Ectodermal cell (in vitro differentiated cells): Measurements from ENCODE around the gene MYNN. TPM values are rescaled to one million over a fixed set of nuclear protein-coding genes. Genes with fewer than 3 reads are reported as not detected.
"Not testable (repeated sequence)": the region's sequence is repeated elsewhere in the genome, so short reads cannot be mapped to it uniquely, and the experiment has no call there.

Experiments
- H3K27ac ChIP-seq: 2 replicates; pipeline ENCODE4 v1.7.0; 2013; ENCODE audit warnings: mild to moderate bottlenecking, low read depth, low read length; ENCODE audit not compliant: insufficient read depth, poor library complexity, severe bottlenecking
- H3K27me3 ChIP-seq: 2 replicates; pipeline ENCODE4 v1.7.0; 2013; ENCODE audit warnings: mild to moderate bottlenecking, low read length; ENCODE audit not compliant: insufficient read depth, control insufficient read depth, poor library complexity, severe bottlenecking
- H3K36me3 ChIP-seq: one replicate; pipeline ENCODE4 v1.7.0; 2013; ENCODE audit warnings: low read length; ENCODE audit not compliant: control insufficient read depth, insufficient read depth
- H3K4me1 ChIP-seq: one replicate; pipeline ENCODE4 v1.7.0; 2013; ENCODE audit warnings: low read length; ENCODE audit not compliant: control insufficient read depth, insufficient read depth
- H3K4me3 ChIP-seq: 2 replicates; pipeline ENCODE4 v1.7.0; 2013; ENCODE audit warnings: low read depth, low read length, control low read depth; ENCODE audit not compliant: insufficient read depth
- H3K9me3 ChIP-seq: 2 replicates; pipeline ENCODE4 v1.7.0; 2013; ENCODE audit warnings: mild to moderate bottlenecking, low read length, moderate library complexity; ENCODE audit not compliant: control insufficient read depth
- WGBS, 2 experiments: methylation state at CpG; one replicate each; pipeline ENCODE4 v1.1.7; 2013; ENCODE audit warnings: missing lambda C conversion rate in 2 of 2; 5-methylcytosine and 5-hydroxymethylcytosine counted together
- polyA plus RNA-seq, 4 experiments: library from polyadenylated mRNA; stranded (reverse); fragments of 50-300 nt; gene quantifications; one replicate each; pipeline ENCODE4 v1.2.3, GENCODE V29; 2013

MYNN gene
- 16.2 TPM for polyA plus RNA-seq (2013, experiment 1 of 4)
- polyA plus RNA-seq (2013, experiment 2 of 4), result 17.2 TPM
- 18.9 TPM for polyA plus RNA-seq (2013, experiment 3 of 4)
- 18.7 TPM for polyA plus RNA-seq (2013, experiment 4 of 4)

DNA sequence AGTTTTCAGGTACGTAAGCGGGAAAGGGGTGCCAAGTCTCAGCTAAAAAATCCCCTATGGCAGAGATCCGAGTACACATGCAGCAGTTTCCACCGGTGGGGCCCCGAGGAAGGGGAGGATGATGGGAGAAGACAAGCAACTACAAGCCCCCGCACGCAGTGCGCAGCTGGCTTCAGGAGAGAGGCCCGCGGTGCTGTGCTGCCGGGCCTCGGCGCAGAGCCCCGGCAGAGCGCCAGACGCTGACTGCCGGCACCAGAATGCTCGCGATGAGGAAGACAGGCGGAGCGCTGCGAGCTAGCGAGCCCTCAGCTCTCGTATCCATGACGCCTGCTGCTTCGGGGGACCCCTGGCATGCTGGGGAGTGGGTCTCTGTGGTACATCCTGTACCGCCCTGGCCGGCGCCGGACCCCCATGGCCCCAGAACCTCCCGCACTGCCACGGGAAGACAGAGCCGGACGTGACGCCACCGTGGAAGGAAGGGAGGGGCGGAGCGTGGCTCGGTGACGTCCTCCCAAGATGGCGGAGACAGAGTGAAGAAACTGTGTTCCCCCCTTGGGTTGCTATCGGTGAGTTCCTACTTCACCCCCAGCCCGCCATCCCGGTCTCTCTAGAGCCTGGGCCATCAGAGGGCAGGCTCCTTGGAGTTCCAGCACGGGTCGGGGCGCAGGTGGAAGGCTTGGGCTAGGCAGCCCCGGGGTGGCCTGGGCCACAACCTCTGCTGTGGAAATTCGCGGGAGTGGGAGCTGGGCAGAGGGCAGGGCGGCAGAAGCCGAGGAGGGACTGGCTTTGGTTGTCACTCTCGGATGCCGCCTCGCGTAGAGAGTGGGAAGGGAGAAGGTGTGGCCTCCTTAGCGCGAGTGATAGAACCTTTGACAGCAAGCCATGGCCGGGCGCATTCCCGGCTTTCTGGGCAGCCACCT, at the start of gene MYNN:
Gene MYNN, plus strand, starts transcription at position 500 of the 920 bp plus-strand sequence. CDS start 900 bp downstream, outside the sequence.
- Histone ChIP-seq H3K27ac (peak within 1 kb of the TSS; percentile 90), H3K36me3 (peaks cover 9% of the 10 kb centered on the region), H3K9me3 (no peaks in the 10 kb centered on the region), H3K4me3 (peak within 1 kb of the TSS; percentile 100), H3K27me3 (no peaks in the 10 kb centered on the region), H3K4me1 (peaks cover 6% of the 10 kb centered on the region)
- WGBS, 2 experiments, result 0% methylated on average over 61 of the region's 61 CpGs

DNA sequence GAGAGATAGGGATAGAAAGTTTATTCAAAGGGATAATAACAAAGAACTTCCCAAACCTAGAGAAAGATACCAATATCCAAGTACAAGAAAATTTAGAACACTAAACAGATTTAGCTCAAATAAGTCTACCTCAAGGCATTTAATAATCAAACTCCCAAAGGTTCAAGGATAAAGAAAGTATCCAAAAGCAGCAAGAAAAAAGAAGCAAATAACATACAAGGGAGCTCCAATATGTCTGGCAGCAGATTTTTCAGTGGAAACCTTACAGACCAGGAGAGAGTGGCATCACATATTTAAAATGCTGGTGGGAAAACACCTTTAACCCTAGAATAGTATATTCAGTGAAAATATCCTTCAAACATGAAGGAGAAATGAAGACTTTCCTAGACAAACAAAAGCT, 41.3 kb upstream of the MYNN start:
- H3K36me3 ChIP-seq, H3K27ac ChIP-seq, H3K4me1 ChIP-seq, H3K27me3 ChIP-seq, H3K9me3 ChIP-seq, H3K4me3 ChIP-seq: not testable (repeated sequence)

DNA sequence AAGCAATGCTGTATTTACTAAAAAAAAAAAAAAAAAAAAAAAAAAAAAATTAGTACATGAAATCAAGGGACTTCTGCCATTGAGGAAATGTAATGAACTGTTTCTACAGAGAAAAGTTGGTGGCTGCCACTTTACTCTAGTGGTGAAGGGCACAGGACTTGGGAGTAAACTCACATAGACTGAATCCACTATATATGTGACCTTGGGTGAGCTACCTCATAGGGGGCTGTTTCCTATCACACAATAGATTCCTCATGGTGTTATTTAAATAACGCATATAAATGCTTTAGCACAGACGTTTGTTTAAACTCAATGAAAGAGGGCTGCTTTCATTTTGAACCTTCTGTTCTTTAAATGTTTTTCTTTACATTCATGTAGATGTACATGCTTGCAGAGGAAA, 34.1 kb upstream of the MYNN start:
- Histone ChIP-seq H3K4me1 (peaks cover 3% of the 10 kb centered on the region), H3K9me3 (no peaks in the 10 kb centered on the region), H3K4me3 (no peak overlapping the region), H3K27me3 (no peaks in the 10 kb centered on the region), H3K36me3 (no peaks in the 10 kb centered on the region), H3K27ac (no peak overlapping the region)
- WGBS, 2 experiments, result 20 to 53% methylated on average over 1 to 2 of the region's 2 CpGs

DNA sequence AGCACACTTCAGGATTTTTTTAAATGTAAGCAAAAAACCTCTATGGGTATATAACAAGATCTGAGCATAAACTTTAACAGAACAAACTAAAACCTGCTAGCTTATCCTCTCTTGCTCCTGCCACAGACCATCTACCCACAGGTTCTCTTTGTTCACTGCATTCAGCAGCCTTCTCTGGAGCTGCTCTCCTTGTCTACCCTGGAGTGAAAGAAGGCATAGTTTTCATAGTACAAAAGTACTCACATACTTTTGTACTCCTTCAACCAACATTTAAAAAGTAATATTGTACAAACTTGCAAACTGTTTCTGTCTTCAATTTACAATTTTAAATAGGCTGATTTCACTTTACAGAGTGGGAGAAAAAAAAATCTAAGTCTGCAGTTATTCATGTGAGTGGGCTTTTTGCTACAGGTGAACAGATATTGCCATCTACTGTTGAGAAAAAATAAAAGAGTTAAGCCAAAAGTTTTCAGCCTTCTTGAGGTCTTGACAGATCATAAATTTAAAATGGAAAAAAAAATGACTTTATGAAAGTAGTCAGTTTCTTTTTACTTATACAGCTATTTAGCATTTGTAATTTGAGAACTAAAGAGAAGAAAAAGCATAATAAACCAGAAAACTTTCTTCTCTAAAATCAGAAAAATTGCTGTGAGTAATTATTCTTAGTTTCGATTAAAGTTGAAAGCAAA, 28.7 kb upstream of the MYNN start:
- H3K9me3 ChIP-seq, result no peaks in the 10 kb centered on the region
- peaks cover 8% of the 10 kb centered on the region for H3K4me1 ChIP-seq
- H3K36me3 ChIP-seq, result no peaks in the 10 kb centered on the region
- no peaks in the 10 kb centered on the region for H3K27me3 ChIP-seq
- no peak overlapping the region for H3K4me3 ChIP-seq
- WGBS, 2 experiments, result 0% methylated on average over 1 of the region's 1 CpG; no CpG with 5 or more reads in 1 of the 2 experiments
- H3K27ac ChIP-seq, result peak overlapping the region; percentile 6

DNA sequence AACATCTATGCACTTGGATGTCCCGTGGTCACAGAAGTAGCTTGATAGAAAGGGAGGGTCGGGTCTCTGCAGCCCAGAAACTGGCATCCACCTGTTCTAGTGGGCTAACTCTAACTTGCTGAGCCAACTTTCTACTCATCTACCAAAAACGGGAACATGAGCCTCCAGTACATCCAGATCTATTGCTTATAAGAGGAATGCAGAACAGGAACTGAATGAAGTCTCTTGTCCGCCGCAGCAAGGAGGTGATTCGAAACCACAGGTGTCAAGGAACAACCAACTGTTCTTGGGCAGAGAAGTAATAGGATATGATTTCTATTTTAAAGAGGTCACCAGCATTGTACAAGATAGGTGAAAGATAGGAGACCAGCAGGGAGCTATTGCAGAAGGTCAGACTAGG, 26.3 kb upstream of the MYNN start:
- no peak overlapping the region for H3K4me3 ChIP-seq
- H3K36me3 ChIP-seq, result no peaks in the 10 kb centered on the region
- H3K4me1 ChIP-seq, result peaks cover 8% of the 10 kb centered on the region
- no peaks in the 10 kb centered on the region for H3K27me3 ChIP-seq
- 71 to 72% methylated on average over 6 of the region's 6 CpGs for WGBS, 2 experiments
- H3K27ac ChIP-seq, result no peak overlapping the region
- H3K9me3 ChIP-seq, result no peaks in the 10 kb centered on the region

GRCh38 chr3:169748670-169749069, 24.5 kb upstream of the MYNN start:
- Histone ChIP-seq H3K9me3 (no peaks in the 10 kb centered on the region), H3K27ac (no peak overlapping the region), H3K4me3 (no peak overlapping the region), H3K27me3 (no peaks in the 10 kb centered on the region), H3K36me3 (no peaks in the 10 kb centered on the region), H3K4me1 (peaks cover 8% of the 10 kb centered on the region)
- 85 to 86% methylated on average over 3 of the region's 3 CpGs for WGBS, 2 experiments

DNA sequence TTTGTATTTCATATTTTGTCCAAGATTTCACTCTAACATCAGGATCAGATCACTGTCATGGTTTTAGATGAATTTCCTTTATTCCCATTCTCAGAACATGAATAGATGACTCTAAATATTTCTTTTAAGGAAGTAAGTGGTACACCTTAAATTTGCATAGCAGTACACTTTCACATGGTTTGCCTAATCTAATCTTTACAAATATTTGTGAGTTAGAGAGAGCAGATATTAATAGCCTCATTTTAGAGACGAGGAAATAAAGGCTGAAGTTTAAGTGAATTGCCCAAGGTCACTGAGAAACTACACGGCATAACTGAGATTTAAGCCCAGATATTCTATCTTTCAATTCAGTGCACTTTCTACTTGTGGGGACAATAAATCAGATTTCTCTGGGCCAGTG, 22.5 kb upstream of the MYNN start:
- 89 to 95% methylated on average over 2 of the region's 2 CpGs for WGBS, 2 experiments
- no peaks in the 10 kb centered on the region for H3K27me3 ChIP-seq
- H3K4me1 ChIP-seq, result no peaks in the 10 kb centered on the region
- no peaks in the 10 kb centered on the region for H3K9me3 ChIP-seq
- no peaks in the 10 kb centered on the region for H3K36me3 ChIP-seq
- no peak overlapping the region for H3K27ac ChIP-seq
- H3K4me3 ChIP-seq, result no peak overlapping the region

DNA sequence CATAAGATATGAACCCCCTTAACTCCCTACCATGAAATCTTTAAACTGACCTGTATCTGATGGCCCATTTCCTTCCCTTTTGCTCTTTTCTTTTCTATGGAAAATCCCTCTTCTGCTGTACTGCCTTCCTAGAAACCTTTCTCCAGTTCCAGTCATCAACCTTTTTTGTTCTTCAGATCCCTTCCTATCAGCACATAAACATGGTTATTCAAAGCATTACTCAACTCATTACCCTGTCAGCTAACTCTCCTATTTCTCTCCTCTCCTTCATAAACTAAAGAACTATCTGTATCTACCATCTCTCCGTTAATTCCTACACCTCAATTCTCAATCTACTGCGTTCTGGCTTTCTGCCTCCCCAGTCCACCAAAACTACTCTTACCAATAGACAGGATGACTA, 21.3 kb upstream of the MYNN start:
- Histone ChIP-seq H3K9me3 (no peaks in the 10 kb centered on the region), H3K27ac (no peak overlapping the region), H3K27me3 (no peaks in the 10 kb centered on the region), H3K36me3 (no peaks in the 10 kb centered on the region), H3K4me1 (no peaks in the 10 kb centered on the region), H3K4me3 (no peak overlapping the region)
- 92 to 96% methylated on average over 2 of the region's 2 CpGs for WGBS, 2 experiments

GRCh38 chr3:169754711-169755110, 18.5 kb upstream of the MYNN start:
- no peak overlapping the region for H3K4me3 ChIP-seq
- no peaks in the 10 kb centered on the region for H3K36me3 ChIP-seq
- no peaks in the 10 kb centered on the region for H3K9me3 ChIP-seq
- no peaks in the 10 kb centered on the region for H3K4me1 ChIP-seq
- H3K27me3 ChIP-seq, result no peaks in the 10 kb centered on the region
- no peak overlapping the region for H3K27ac ChIP-seq
- 90 to 93% methylated on average over 3 of the region's 3 CpGs for WGBS, 2 experiments

- WGBS, 2 experiments, result 79 to 97% methylated on average over 1 to 2 of the region's 2 CpGs
- H3K4me3 ChIP-seq, result no peak overlapping the region
- no peaks in the 10 kb centered on the region for H3K36me3 ChIP-seq
- no peaks in the 10 kb centered on the region for H3K9me3 ChIP-seq
- no peaks in the 10 kb centered on the region for H3K4me1 ChIP-seq
- H3K27me3 ChIP-seq, result no peaks in the 10 kb centered on the region
- H3K27ac ChIP-seq, result no peak overlapping the region
Observed at GRCh38 chr3:169755488-169755887, 17.7 kb upstream of the MYNN start.
